SK-N-SH treated with all-trans-retinoic acid at 6 μM for 48 hours (cell line): ENCODE results near the gene CSRP1.

Experiments used
- ATAC-seq: fragments of 200-7000 bp; cut with Tn5 transposase; 3 replicates; pipeline ENCODE4 v1.9.1; 2020; ENCODE audit warnings: mild to moderate bottlenecking, moderate library complexity
- ARNTL ChIP-seq: fragments of 450-650 bp; formaldehyde crosslinking; IDR thresholded peaks from 2 replicates; pipeline ENCODE4 v1.5.0; 2020; ENCODE audit warnings: low read depth, mild to moderate bottlenecking, moderate library complexity, borderline replicate concordance
- GLIS3 ChIP-seq: fragments of 250-450 bp; sonication (Bioruptor Pico); IDR thresholded peaks from 2 replicates; pipeline ENCODE4 v1.5.0; 2020; ENCODE audit warnings: mild to moderate bottlenecking, moderate library complexity
- OSR1 ChIP-seq: fragments of 250-450 bp; sonication (Bioruptor Pico); IDR thresholded peaks from 2 replicates; pipeline ENCODE4 v1.8.0; 2022; ENCODE audit warnings: moderate library complexity, mild to moderate bottlenecking, inconsistent platforms
- RARB ChIP-seq: fragments of 250-450 bp; sonication (Bioruptor Pico); IDR thresholded peaks from 2 replicates; pipeline ENCODE4 v1.8.0; 2021; ENCODE audit warnings: mild to moderate bottlenecking, moderate library complexity
- SNAI2 ChIP-seq: fragments of 250-450 bp; sonication (Bioruptor Pico); IDR thresholded peaks from 2 replicates; pipeline ENCODE4 v1.5.0; 2020; ENCODE audit warnings: mild to moderate bottlenecking, moderate library complexity
- TCF4 ChIP-seq: fragments of 250-450 bp; sonication (Bioruptor Pico); IDR thresholded peaks from 2 replicates; pipeline ENCODE4 v1.8.0; 2021; ENCODE audit warnings: mild to moderate bottlenecking, moderate library complexity, borderline replicate concordance
- TOX ChIP-seq: fragments of 250-450 bp; sonication (Bioruptor Pico); IDR thresholded peaks from 2 replicates; pipeline ENCODE4 v1.8.0; 2021; ENCODE audit warnings: mild to moderate bottlenecking, moderate library complexity, borderline replicate concordance
- TSHZ2 ChIP-seq: fragments of 250-450 bp; sonication (Bioruptor Pico); IDR thresholded peaks from 2 replicates; pipeline ENCODE4 v1.5.0; 2020; ENCODE audit warnings: mild to moderate bottlenecking, moderate library complexity
- ZFP3 ChIP-seq: fragments of 250-450 bp; sonication (Bioruptor Pico); IDR thresholded peaks from 2 replicates; pipeline ENCODE4 v1.5.0; 2020; ENCODE audit warnings: mild to moderate bottlenecking, moderate library complexity
- ZNF70 ChIP-seq: fragments of 450-650 bp; formaldehyde crosslinking; IDR thresholded peaks from 2 replicates; pipeline ENCODE4 v1.5.0; 2020; ENCODE audit warnings: mild to moderate bottlenecking, moderate library complexity
- TF ChIP-seq, protein P1 (sequence below): fragments of 250-450 bp; sonication (Bioruptor Pico); IDR thresholded peaks from 2 replicates; pipeline ENCODE4 v1.5.1; 2020; ENCODE audit warnings: low read depth, mild to moderate bottlenecking, moderate library complexity
- TF ChIP-seq, protein P2 (sequence below): fragments of 250-450 bp; sonication (Bioruptor Pico); IDR thresholded peaks from 2 replicates; pipeline ENCODE4 v1.8.0; 2020; ENCODE audit warnings: mild to moderate bottlenecking, moderate library complexity, borderline replicate concordance
- TF ChIP-seq, protein P3 (sequence below): fragments of 250-450 bp; sonication (Bioruptor Pico); IDR thresholded peaks from 2 replicates; pipeline ENCODE4 v1.5.1; 2021; ENCODE audit warnings: mild to moderate bottlenecking, moderate library complexity

CSRP1 gene

GRCh38 chr1:201436969-201437368, 70.0 kb downstream of the CSRP1 start:
- TF ChIP-seq ZFP3 (CRISPR knock-in tag) (peak; percentile 95), RARB (CRISPR knock-in tag) (no peak)
- no peak for ATAC-seq

DNA sequence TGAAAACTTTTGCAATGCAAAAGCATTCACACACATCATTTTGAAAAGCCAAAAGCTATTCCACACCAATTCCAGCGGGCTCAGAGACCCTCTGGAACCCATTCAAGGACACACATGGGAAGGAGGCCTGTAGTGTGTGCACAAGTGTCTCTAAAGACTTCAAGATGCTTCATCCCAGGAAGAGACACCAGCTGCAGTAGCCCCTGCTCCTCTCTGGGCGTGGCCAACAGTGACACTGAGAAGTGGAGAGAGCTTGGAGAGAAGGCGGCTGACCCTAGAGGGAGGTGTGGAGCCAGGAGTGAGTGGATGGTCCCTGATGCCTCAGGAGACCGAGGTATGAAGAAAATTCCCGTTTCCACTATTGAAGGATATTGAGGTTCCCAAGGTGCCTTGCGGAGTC, 70.5 kb downstream of the CSRP1 start:
- TF ChIP-seq TSHZ2: no peak
- TF ChIP-seq ARNTL (CRISPR knock-in tag): no peak
- TF ChIP-seq GLIS3 (CRISPR knock-in tag): no peak
- no peak for TF ChIP-seq SNAI2 (CRISPR knock-in tag)
- no peak for TF ChIP-seq TOX
- TF ChIP-seq ZNF70: no peak
- TF ChIP-seq TCF4 (CRISPR knock-in tag): no peak
- peak; percentile 80 for ATAC-seq

GRCh38 chr1:201434266-201434665, 72.7 kb downstream of the CSRP1 start:
- ATAC-seq: no peak
- TF ChIP-seq, protein P1, sequence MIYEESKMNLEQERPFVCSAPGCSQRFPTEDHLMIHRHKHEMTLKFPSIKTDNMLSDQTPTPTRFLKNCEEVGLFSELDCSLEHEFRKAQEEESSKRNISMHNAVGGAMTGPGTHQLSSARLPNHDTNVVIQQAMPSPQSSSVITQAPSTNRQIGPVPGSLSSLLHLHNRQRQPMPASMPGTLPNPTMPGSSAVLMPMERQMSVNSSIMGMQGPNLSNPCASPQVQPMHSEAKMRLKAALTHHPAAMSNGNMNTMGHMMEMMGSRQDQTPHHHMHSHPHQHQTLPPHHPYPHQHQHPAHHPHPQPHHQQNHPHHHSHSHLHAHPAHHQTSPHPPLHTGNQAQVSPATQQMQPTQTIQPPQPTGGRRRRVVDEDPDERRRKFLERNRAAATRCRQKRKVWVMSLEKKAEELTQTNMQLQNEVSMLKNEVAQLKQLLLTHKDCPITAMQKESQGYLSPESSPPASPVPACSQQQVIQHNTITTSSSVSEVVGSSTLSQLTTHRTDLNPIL (CRISPR knock-in tag): no peak
- TF ChIP-seq OSR1 (CRISPR knock-in tag) (no peak), SNAI2 (CRISPR knock-in tag) (no peak)
- TF ChIP-seq, protein P2, sequence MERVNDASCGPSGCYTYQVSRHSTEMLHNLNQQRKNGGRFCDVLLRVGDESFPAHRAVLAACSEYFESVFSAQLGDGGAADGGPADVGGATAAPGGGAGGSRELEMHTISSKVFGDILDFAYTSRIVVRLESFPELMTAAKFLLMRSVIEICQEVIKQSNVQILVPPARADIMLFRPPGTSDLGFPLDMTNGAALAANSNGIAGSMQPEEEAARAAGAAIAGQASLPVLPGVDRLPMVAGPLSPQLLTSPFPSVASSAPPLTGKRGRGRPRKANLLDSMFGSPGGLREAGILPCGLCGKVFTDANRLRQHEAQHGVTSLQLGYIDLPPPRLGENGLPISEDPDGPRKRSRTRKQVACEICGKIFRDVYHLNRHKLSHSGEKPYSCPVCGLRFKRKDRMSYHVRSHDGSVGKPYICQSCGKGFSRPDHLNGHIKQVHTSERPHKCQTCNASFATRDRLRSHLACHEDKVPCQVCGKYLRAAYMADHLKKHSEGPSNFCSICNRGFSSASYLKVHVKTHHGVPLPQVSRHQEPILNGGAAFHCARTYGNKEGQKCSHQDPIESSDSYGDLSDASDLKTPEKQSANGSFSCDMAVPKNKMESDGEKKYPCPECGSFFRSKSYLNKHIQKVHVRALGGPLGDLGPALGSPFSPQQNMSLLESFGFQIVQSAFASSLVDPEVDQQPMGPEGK (CRISPR knock-in tag): no peak

- TF ChIP-seq, protein P3, sequence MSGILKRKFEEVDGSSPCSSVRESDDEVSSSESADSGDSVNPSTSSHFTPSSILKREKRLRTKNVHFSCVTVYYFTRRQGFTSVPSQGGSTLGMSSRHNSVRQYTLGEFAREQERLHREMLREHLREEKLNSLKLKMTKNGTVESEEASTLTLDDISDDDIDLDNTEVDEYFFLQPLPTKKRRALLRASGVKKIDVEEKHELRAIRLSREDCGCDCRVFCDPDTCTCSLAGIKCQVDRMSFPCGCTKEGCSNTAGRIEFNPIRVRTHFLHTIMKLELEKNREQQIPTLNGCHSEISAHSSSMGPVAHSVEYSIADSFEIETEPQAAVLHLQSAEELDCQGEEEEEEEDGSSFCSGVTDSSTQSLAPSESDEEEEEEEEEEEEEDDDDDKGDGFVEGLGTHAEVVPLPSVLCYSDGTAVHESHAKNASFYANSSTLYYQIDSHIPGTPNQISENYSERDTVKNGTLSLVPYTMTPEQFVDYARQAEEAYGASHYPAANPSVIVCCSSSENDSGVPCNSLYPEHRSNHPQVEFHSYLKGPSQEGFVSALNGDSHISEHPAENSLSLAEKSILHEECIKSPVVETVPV (CRISPR knock-in tag): no peak
- no peak for ATAC-seq
Measured at GRCh38 chr1:201433609-201434008, 73.3 kb downstream of the CSRP1 start.
